GM12878 (cell line): ENCODE results near the gene CALHM3. TPM values are rescaled to one million over a fixed set of nuclear protein-coding genes. Genes with fewer than 3 reads are reported as not detected.

Experiments
- CTCF ChIP-seq, 3 experiments: IDR thresholded peaks in 2 of 3; conservative IDR thresholded peaks in 1 of 3; 2 replicates each; pipeline ENCODE4 v1.5.1; 2011; ENCODE audit warnings: low read depth in 3 of 3, low read length in 3 of 3, mild to moderate bottlenecking in 3 of 3, control low read depth in 2 of 3, moderate library complexity in 2 of 3, inconsistent platforms in 1 of 3, mixed read lengths in 1 of 3; ENCODE audit not compliant: control insufficient read depth in 2 of 3, insufficient read depth in 1 of 3; ENCODE audit errors: extremely low read depth in 1 of 3
- E2F4 ChIP-seq: IDR thresholded peaks from 2 replicates; pipeline ENCODE4 v1.6.1; 2012; ENCODE audit warnings: low read depth, low read length, improper control_type of control experiment
- GATAD2B ChIP-seq: fragments of 450-650 bp; conservative IDR thresholded peaks from 2 replicates; pipeline ENCODE4 v1.6.1; 2017; ENCODE audit warnings: low read depth, mild to moderate bottlenecking, moderate library complexity
- HCFC1 ChIP-seq: fragments of 150-350 bp; IDR thresholded peaks from 2 replicates; pipeline ENCODE4 v1.6.1; 2014; ENCODE audit warnings: low read length
- JUND ChIP-seq: IDR thresholded peaks from 2 replicates; pipeline ENCODE4 v1.6.1; 2012; ENCODE audit warnings: low read depth, mild to moderate bottlenecking, low read length, improper control_type of control experiment, moderate library complexity
- MYB ChIP-seq: fragments of 150-350 bp; IDR thresholded peaks from 2 replicates; pipeline ENCODE4 v1.6.1; 2014; ENCODE audit warnings: mild to moderate bottlenecking, low read depth, low read length, borderline replicate concordance
- NFYB ChIP-seq: IDR thresholded peaks from 2 replicates; pipeline ENCODE4 v1.6.1; 2011; ENCODE audit warnings: low read depth, mild to moderate bottlenecking, low read length, improper control_type of control experiment, moderate library complexity; ENCODE audit not compliant: insufficient read depth
- NKRF ChIP-seq: fragments of 450-650 bp; conservative IDR thresholded peaks from 2 replicates; pipeline ENCODE4 v1.6.1; 2017; ENCODE audit warnings: mild to moderate bottlenecking, moderate library complexity
- NR2F1 ChIP-seq: fragments of 450-650 bp; conservative IDR thresholded peaks from 2 replicates; pipeline ENCODE4 v1.6.1; 2017; ENCODE audit warnings: mild to moderate bottlenecking
- PRDM15 ChIP-seq: fragments of 450-650 bp; formaldehyde crosslinking; IDR thresholded peaks from 2 replicates; pipeline ENCODE4 v1.4.0; 2020; ENCODE audit warnings: mild to moderate bottlenecking, moderate library complexity
- ZNF207 ChIP-seq: fragments of 450-650 bp; IDR thresholded peaks from 2 replicates; pipeline ENCODE4 v1.6.1; 2014; ENCODE audit warnings: antibody characterized with exemption, mild to moderate bottlenecking, borderline replicate concordance
- ZNF622 ChIP-seq: fragments of 450-650 bp; IDR thresholded peaks from 2 replicates; pipeline ENCODE4 v1.6.1; 2017; ENCODE audit warnings: mild to moderate bottlenecking, inconsistent platforms
- ZZZ3 ChIP-seq: IDR thresholded peaks from 2 replicates; pipeline ENCODE4 v1.6.1; 2011; ENCODE audit warnings: low read depth; ENCODE audit not compliant: control insufficient read depth, insufficient read length
- polyA plus RNA-seq, 11 experiments: library from polyadenylated mRNA; depleted of rRNA in 4 of 11; unstranded in 6 of 11; stranded (reverse) in 5 of 11; fragments of >200 nt; fragmentation: Nextera tagmentation in 4 of 11; fragmentation: Illumina TruSeq in 1 of 11; extraction: Ambion mirVana in 4 of 11; extraction: Trizol in 1 of 11; gene quantifications; 1 replicate in 1 of 11; 2 replicates in 10 of 11; pipeline versions ENCODE4 v1.2.1 to v1.2.3, GENCODE V29; 2011 to 2016; ENCODE audit warnings: inconsistent platforms in 2 of 11, missing spikeins in 2 of 11, low read depth in 1 of 11
- total RNA-seq, 4 experiments: library from RNA; depleted of rRNA in 3 of 4; stranded (reverse); fragments of >200 nt in 3 of 4; fragmentation: Illumina TruSeq in 1 of 4; extraction: Trizol in 1 of 4; gene quantifications; 2 replicates each; pipeline versions ENCODE4 v1.2.1 to v1.2.3, GENCODE V29; 2013 to 2021

CALHM3 gene
- total and polyA plus RNA-seq, 10 of the 15 experiments (the other 5 are each of a cell fraction or from before 2014, with no cell fraction given), result 0.03 to 0.42 (median 0.11) TPM; not detected in 5

GRCh38 chr10:103433858-103434257 is 45.2 kb downstream of the CALHM3 start (continued):
- no peak for TF ChIP-seq NKRF
- TF ChIP-seq NFYB, result no peak
- no peak for TF ChIP-seq MYB
- no peak for TF ChIP-seq HCFC1
- TF ChIP-seq GATAD2B, result no peak
- TF ChIP-seq ZNF207, result no peak
- TF ChIP-seq PRDM15 (CRISPR knock-in tag), result no peak
- TF ChIP-seq JUND, result no peak
- TF ChIP-seq E2F4, result no peak
- no peak for TF ChIP-seq CTCF (IDR thresholded peaks at IDR 0.05 in 2 of 3, conservative IDR thresholded peaks at IDR 0.05 in 1 of 3; ENCODE audit: control insufficient read depth in 2 of 3, extremely low read depth in 1 of 3, insufficient read depth in 1 of 3, low read depth in 3 of 3, low read length in 3 of 3)
- no peak for TF ChIP-seq ZZZ3
- TF ChIP-seq NR2F1, result no peak
- TF ChIP-seq ZNF622, result no peak
